ENCODE results near the gene MYH13. TPM values are rescaled to one million over a fixed set of nuclear protein-coding genes. Genes with fewer than 3 reads are reported as not detected.

MYH13 gene
- total RNA-seq, 2 experiments from 2014 or later = not detected

DNA sequence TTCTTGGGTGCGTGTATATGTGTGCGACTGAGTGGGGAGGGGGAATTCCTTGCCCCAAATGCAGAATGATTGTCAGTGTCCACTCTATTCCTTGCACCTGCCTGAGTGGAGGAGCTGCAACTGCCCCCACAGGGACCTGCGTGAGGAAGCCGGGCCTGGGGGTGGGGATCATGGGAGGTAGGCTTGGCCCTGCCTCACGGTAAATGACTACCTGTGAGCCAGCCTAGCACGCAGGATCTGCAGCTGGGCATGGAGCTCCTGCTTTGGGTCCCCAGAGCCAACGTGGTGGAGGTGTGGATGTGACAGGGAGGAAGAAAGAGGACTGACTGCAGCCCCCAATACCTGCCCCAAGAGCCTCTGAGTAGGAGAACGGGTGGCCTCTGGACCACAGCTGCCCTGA, 97.4 kb downstream of the MYH13 start:
- no peak for TF ChIP-seq EZH2phosphoT487 (IDR thresholded peaks at IDR 0.05; ENCODE audit: borderline replicate concordance, low read depth, low read length)
- TF ChIP-seq CTCF (conservative IDR thresholded peaks at IDR 0.05; ENCODE audit: low read length) = no peak

GRCh38 chr17:10271106-10271562, 101.7 kb downstream of the MYH13 start:
- Histone ChIP-seq H3K4me2 (ENCODE audit: low read length) (no peak overlapping the region), H3K4me3 (ENCODE audit: low read depth, low read length, poor library complexity, severe bottlenecking) (no peak overlapping the region), H3K4me1 (ENCODE audit: insufficient read depth, low read length, poor library complexity, severe bottlenecking) (no peaks in the 10 kb centered on the region), H3K9me2 (ENCODE audit: insufficient read depth, low read length) (no peaks in the 10 kb centered on the region), H3K36me3 (ENCODE audit: insufficient read depth, low read length) (no peaks in the 10 kb centered on the region), H3K27ac (ENCODE audit: low read depth, low read length, poor library complexity, severe bottlenecking) (no peak overlapping the region), H4K20me1 (ENCODE audit: insufficient read depth, low read length) (no peaks in the 10 kb centered on the region), H3K9me3 (ENCODE audit: low read length) (no peaks in the 10 kb centered on the region), H3K79me2 (ENCODE audit: insufficient read depth, low read depth, low read length) (no peaks in the 10 kb centered on the region), H2AFZ (ENCODE audit: low read length) (no peak overlapping the region)
- no TSS peak for BruUV-seq (replicated peaks)
- intact Hi-C loops (cut with micrococcal nuclease; ENCODE audit: unreplicated experiment) = no loop called here
- TF ChIP-seq CTCF (conservative IDR thresholded peaks at IDR 0.05; ENCODE audit: low read length) (no peak), EZH2phosphoT487 (IDR thresholded peaks at IDR 0.05; ENCODE audit: borderline replicate concordance, low read depth, low read length) (no peak)
- ChIA-PET CTCF (ENCODE audit: unreplicated experiment) (no interaction called here), POLR2A (interaction anchor here (0.6 kb wide), 1 partner anchor 27 kb away, joined by 4 read pairs; no protein-coding TSS in a partner anchor)
- no peak for DNase-seq (ENCODE audit: low spot score)

More for the DNA sequence above, 97.4 kb downstream of the MYH13 start:
- H4K20me1 ChIP-seq (ENCODE audit: insufficient read depth, low read length) = no peaks in the 10 kb centered on the region
- H3K9me2 ChIP-seq (ENCODE audit: insufficient read depth, low read length) = no peaks in the 10 kb centered on the region
- no peaks in the 10 kb centered on the region for H3K4me1 ChIP-seq (ENCODE audit: insufficient read depth, low read length, poor library complexity, severe bottlenecking)
- CTCF ChIA-PET (ENCODE audit: unreplicated experiment) = no interaction called here
- H2AFZ ChIP-seq (ENCODE audit: low read length) = no peak overlapping the region
- H3K4me2 ChIP-seq (ENCODE audit: low read length) = no peak overlapping the region
- POLR2A ChIA-PET = no interaction called here
- H3K4me3 ChIP-seq (ENCODE audit: low read depth, low read length, poor library complexity, severe bottlenecking) = no peak overlapping the region
- no peaks in the 10 kb centered on the region for H3K79me2 ChIP-seq (ENCODE audit: insufficient read depth, low read depth, low read length)
- H3K27ac ChIP-seq (ENCODE audit: low read depth, low read length, poor library complexity, severe bottlenecking) = no peak overlapping the region
- intact Hi-C loops (cut with micrococcal nuclease; ENCODE audit: unreplicated experiment) = no loop called here
- no TSS peak for BruUV-seq (replicated peaks)
- no peaks in the 10 kb centered on the region for H3K9me3 ChIP-seq (ENCODE audit: low read length)
- no peak for DNase-seq (ENCODE audit: low spot score)
- no peaks in the 10 kb centered on the region for H3K36me3 ChIP-seq (ENCODE audit: insufficient read depth, low read length)

- no peaks in the 10 kb centered on the region for H3K36me3 ChIP-seq (ENCODE audit: insufficient read depth, low read length)
- DNase-seq (ENCODE audit: low spot score) = no peak
- H3K27ac ChIP-seq (ENCODE audit: low read depth, low read length, poor library complexity, severe bottlenecking) = no peak overlapping the region
- no peaks in the 10 kb centered on the region for H3K4me1 ChIP-seq (ENCODE audit: insufficient read depth, low read length, poor library complexity, severe bottlenecking)
- TF ChIP-seq EZH2phosphoT487 (IDR thresholded peaks at IDR 0.05; ENCODE audit: borderline replicate concordance, low read depth, low read length) (no peak), CTCF (conservative IDR thresholded peaks at IDR 0.05; ENCODE audit: low read length) (no peak)
- no peaks in the 10 kb centered on the region for H4K20me1 ChIP-seq (ENCODE audit: insufficient read depth, low read length)
- no peak overlapping the region for H3K4me3 ChIP-seq (ENCODE audit: low read depth, low read length, poor library complexity, severe bottlenecking)
- intact Hi-C loops (cut with micrococcal nuclease; ENCODE audit: unreplicated experiment) = no loop called here
- H3K9me2 ChIP-seq (ENCODE audit: insufficient read depth, low read length) = no peaks in the 10 kb centered on the region
- no peak overlapping the region for H2AFZ ChIP-seq (ENCODE audit: low read length)
- no TSS peak for BruUV-seq (replicated peaks)
- no peak overlapping the region for H3K4me2 ChIP-seq (ENCODE audit: low read length)
- H3K79me2 ChIP-seq (ENCODE audit: insufficient read depth, low read depth, low read length) = no peaks in the 10 kb centered on the region
- no peaks in the 10 kb centered on the region for H3K9me3 ChIP-seq (ENCODE audit: low read length)
- POLR2A ChIA-PET = interaction anchor here (0.6 kb wide), 1 partner anchor 1971 kb away, joined by 3 read pairs; no protein-coding TSS in a partner anchor
- CTCF ChIA-PET (ENCODE audit: unreplicated experiment) = no interaction called here
These were observed 102.5 kb downstream of the MYH13 start for GRCh38 chr17:10270258-10270657.
